Activated gamma-delta T cell (primary cell): ENCODE measurements around the gene TRAPPC2B.
"Not testable (repeated sequence)": the region's sequence is repeated elsewhere in the genome, so short reads cannot be mapped to it uniquely, and the experiment has no call there.

Experiments
- DNase-seq: peaks from one replicate; lab custom pipeline; 2025; lab: John Stamatoyannopoulos, UW

TRAPPC2B gene

DNA sequence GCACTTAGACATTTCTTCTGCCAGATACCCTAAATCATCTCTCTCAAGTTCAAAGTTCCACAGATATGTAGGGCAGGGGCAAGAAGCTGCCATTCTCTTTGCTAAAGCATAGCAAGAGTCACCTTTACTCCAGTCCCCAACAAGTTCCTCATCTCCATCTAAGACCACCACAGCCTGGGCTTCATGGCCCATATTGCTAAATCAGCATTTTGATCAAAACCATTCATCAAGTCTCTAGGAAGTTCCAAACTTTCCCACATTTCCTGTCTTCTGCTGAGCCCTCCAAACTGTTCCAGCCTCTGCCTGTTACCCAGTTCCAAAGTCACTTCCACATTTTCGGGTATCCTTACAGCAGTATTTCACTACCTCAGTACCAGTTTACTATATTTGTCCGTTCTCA, 11.3 kb downstream of the TRAPPC2B start:
- not testable (repeated sequence) for DNase-seq

DNA sequence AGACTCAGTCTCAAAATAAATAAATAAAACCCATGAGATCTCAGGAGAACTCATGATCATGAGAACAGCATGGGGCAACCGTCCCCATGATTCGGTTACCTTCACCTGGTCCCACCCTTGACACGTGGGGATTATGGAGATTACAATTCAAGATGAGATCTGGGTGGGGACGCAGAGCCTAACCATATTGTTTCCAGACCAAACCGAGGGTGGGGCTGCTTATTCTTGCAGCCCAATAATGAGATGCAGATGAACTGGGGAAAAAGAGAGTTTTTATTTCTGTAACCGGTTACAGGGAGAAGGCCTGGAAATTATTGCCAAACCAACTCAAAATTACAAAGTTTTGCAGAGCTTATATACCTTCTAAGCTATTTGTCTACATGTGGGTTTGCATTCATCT, 12.8 kb downstream of the TRAPPC2B start:
- DNase-seq: no peak

GRCh38 chr19:57377498-57378146, 14.3 kb downstream of the TRAPPC2B start:
- no peak for DNase-seq

DNA sequence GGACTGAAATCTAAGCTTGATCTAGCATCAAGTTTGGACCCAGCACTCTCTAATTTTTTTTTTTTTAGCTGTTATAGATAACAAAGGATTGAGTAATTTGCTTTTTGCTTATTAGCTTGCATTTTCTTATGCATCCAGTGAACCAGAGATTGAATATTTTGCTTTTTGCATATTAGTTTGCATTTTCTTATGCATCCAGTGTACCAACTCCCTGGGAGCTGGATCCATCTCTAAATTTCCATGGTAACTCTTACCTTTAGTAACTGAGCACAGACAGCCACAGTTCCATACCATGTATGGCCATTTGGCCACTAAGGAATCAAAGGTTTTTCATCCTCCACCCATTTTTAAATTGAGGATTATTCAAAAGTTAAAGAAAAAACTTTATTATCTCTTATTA, 17.6 kb downstream of the TRAPPC2B start:
- DNase-seq: no peak

- no peak for DNase-seq
Observed at GRCh38 chr19:57382806-57383488, 19.6 kb downstream of the TRAPPC2B start.

- no peak for DNase-seq
Observed at GRCh38 chr19:57389194-57389729, 25.9 kb downstream of the TRAPPC2B start.

GRCh38 chr19:57389730-57390598, 26.6 kb downstream of the TRAPPC2B start, which contains the start of gene ZNF548:
Gene ZNF548, plus strand, starts transcription at chr19:57389854. Its CDS starts 246 bp downstream, at chr19:57390100.
- peak; percentile 96 for DNase-seq

DNA sequence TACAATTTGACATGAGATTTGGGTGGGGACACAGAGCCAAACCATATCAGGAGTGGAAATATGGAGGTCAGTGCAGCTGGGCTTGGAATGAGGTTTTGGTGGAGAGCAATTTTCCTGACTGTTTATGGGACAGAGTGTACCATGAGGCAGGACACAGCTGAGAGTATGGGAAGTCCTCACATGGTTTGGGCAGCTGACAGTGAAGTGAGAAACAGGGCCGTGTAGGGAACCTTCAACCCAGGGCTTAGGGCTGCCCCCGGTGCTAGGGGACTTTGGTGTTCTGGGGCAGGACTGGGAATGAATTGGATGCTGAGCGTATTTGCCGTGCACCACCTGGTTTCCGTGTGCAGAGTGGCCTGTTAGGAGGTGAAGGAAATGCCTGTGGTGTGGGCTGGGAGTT, 32.4 kb downstream of the TRAPPC2B start:
- DNase-seq: no peak

DNA sequence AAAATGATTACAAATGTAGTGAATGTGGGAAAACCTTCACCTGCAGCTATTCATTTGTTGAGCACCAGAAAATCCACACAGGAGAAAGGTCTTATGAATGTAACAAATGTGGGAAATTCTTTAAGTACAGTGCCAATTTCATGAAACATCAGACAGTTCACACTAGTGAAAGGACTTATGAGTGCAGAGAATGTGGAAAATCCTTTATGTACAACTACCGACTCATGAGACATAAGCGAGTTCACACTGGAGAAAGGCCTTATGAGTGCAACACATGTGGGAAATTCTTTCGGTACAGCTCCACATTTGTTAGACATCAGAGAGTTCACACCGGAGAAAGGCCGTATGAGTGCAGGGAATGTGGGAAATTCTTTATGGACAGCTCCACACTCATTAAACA, 35.5 kb downstream of the TRAPPC2B start:
- no peak for DNase-seq

DNA sequence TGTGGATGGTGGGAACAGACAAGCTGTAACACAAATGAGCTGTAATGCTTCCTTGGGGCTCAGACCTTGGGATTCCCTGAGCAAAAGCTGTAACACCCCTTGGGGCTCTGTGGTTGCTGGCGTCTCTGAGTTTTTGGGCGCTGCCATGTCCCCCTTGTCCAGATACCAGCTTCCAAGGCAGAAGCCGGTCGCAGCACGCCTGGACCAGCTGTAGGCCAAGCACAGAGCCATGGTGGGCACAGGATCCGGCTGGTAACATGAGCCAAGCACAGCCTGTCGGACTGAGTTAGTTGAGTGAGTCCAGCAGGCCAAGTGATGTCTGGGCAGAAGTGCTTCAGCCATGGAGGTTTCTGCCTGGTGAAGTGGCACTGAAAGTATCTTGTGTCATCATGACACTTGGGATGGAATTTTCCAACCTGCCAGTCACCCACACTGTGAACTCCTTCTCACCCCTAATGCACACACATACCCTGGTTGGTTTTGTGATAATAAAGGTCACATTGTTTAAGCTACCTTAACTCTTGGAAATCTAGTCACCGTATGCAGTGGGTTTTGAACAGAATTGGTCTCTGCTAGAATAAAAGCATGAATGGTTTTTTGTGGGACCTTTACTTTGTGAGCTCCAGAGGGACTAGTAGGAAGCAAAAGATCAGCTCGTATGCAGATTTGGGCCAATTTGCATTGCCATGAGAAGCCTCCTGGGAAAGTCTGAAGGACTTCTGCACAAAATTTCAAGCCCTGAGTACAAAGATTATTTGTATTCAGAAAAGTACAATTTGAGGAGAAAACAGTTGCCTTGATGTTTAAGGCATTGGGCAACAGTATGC, 40.6 kb downstream of the TRAPPC2B start:
- DNase-seq: no peak

DNA sequence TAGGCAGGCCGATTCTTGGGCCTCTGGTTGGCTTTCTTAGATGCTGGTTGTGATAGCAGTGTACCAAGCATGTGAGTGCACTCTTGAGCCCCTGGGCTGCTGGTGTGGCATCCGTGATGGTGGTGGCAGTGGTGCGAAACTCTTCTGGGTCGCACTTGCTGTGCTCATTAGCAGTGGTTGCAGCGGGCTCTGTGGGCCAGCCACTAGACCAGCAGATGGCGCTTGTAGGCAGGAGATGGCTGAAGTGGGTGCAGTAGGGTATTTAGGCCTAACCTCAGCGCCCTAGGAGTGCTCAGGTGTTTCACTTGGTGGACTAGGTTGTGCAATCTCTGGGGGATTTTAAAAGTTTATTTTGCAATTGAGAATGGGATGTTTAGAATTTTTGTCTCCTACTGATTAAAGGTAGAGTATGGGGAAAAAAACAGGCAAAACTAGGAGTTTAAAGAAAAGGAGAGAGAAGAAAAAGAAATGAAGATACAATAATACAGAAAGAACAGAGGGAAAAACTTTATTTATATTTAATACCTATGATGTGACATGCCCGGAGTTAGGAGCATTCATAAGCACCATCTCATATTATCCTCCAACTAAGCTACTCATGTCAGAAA, 43.3 kb downstream of the TRAPPC2B start:
- DNase-seq: peak; percentile 16

DNA sequence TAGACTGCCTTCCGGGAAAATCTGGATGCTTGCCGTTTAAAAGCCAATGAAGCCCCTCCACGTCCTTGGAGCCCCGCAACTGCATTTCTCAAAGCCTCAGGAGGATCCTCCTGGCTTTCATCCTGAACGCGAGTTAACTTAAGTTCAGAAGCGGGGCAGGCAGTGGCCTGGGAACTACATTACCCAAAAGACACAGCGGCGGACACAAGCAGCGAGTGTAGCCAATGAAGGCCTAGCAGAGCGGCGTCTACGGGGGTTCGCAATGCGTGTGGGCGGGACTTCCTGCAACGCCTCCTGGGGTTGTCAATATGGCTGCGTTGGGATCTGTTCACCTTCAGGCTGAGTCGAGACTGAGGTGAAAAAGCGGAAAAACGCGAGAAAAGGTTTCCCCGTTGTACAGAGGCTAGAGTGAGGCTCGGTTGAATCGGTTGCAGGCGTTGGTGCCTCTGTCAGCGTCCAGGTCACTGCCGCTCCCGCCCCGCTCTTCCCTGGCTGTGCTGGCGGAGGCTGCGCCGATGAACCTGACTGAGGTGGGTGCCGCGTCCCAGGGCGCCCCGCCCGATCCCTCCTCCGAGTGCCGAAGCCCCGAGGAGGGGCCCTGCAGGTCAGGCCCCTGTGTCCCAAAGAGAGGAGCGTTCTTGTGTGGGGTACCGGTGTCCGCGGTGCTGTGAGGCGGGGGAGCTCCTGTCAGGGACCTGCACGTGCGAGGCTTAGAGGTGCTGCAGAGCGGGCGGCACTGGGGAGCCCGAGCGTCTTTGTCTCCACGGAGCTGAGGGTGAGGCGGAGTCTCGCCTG, 47.7 kb downstream of the TRAPPC2B start, which contains the start of gene ZNF17:
TSS of gene ZNF17 (plus strand) at position 285 of the 795 bp plus-strand sequence. CDS start 2,455 bp downstream, outside the sequence.
- peak; percentile 56 for DNase-seq
